Suprapubic skin (tissue), 3 donors: ENCODE measurements around the gene ATRIP.

Source experiments
- CTCF ChIP-seq, 2 donors: fragments of 200-600 bp in 1 of 2; fragments of 450-650 bp in 1 of 2; sonication (generic) in 1 of 2; IDR thresholded peaks; one replicate each; pipeline ENCODE4 v1.5.1; 2016 to 2019; ENCODE audit warnings: antibody characterized with exemption in 2 of 2, mild to moderate bottlenecking in 1 of 2, moderate library complexity in 1 of 2
- POLR2A ChIP-seq, 2 donors: fragments of 450-650 bp; IDR thresholded peaks; one replicate each; pipeline ENCODE4 v1.6.1; 2017; ENCODE audit warnings: antibody characterized with exemption in 2 of 2, mild to moderate bottlenecking in 2 of 2, moderate library complexity in 2 of 2

- no peak for TF ChIP-seq CTCF (IDR thresholded peaks at IDR 0.05)
- TF ChIP-seq POLR2A (IDR thresholded peaks at IDR 0.05) = no peak
Measured at GRCh38 chr3:48477959-48478520, 31.5 kb downstream of the ATRIP start.
